Breast epithelium (tissue), 4 donors: ENCODE measurements around the gene RAET1E. TPM values are rescaled to one million over a fixed set of nuclear protein-coding genes. Genes with fewer than 3 reads are reported as not detected.

Experiments used
- DNase-seq, 2 donors: peaks; one replicate each; pipeline ENCODE4 v3.0.0-alpha.2; 2019; ENCODE audit warnings: low spot score in 2 of 2
- H3K27ac ChIP-seq, 2 donors: fragments of 200-600 bp; sonication (generic) in 1 of 2; one replicate each; pipeline ENCODE4 v1.5.1; 2016 to 2019; ENCODE audit warnings: mild to moderate bottlenecking in 1 of 2
- H3K27me3 ChIP-seq, 2 donors: fragments of 200-600 bp; sonication (generic) in 1 of 2; one replicate each; pipeline versions ENCODE4 v1.5.1 to v1.6.0; 2017 to 2019; ENCODE audit warnings: control low read depth in 1 of 2, mild to moderate bottlenecking in 1 of 2
- H3K36me3 ChIP-seq: fragments of 200-600 bp; one replicate; pipeline ENCODE4 v1.5.1; 2019
- H3K4me1 ChIP-seq, 2 donors: fragments of 200-600 bp; sonication (generic); one replicate each; pipeline ENCODE4 v1.5.1; 2016 to 2019; ENCODE audit warnings: control low read depth in 1 of 2
- H3K4me3 ChIP-seq, 3 donors: fragments of 200-600 bp; sonication (generic); 1 replicate in 2 of 3; 2 replicates in 1 of 3; pipeline ENCODE4 v1.5.1; 2016 to 2019; ENCODE audit warnings: mild to moderate bottlenecking in 3 of 3, moderate library complexity in 2 of 3
- H3K9me3 ChIP-seq, 2 donors: fragments of 200-600 bp; sonication (generic) in 1 of 2; one replicate each; pipeline ENCODE4 v1.5.1; 2016 to 2019; ENCODE audit warnings: control low read depth in 1 of 2
- POLR2A ChIP-seq: fragments of 450-650 bp; IDR thresholded peaks from one replicate; pipeline ENCODE4 v1.6.1; 2016; ENCODE audit warnings: antibody characterized with exemption, mild to moderate bottlenecking, moderate library complexity
- POLR2AphosphoS5 ChIP-seq, 3 donors: sonication (generic); formaldehyde crosslinking; IDR thresholded peaks; one replicate each; pipeline ENCODE4 v1.6.1; 2017; ENCODE audit warnings: antibody characterized with exemption in 3 of 3
- intact Hi-C: fragments of 100-400 bp; cut with DNase I; formaldehyde crosslinking; loops from one replicate; pipeline ENCODE4 v1.15.1; 2023; ENCODE audit warnings: low total_unique reads
- total RNA-seq, 3 donors: library from RNA; depleted of rRNA; stranded (reverse); fragments of >200 nt; gene quantifications; one replicate each; pipeline ENCODE4 v1.1.0, GENCODE V29; 2016
- TF ChIP-seq, protein P1 (sequence below), 3 donors: fragments of 450-650 bp; IDR thresholded peaks; one replicate each; pipeline ENCODE4 v1.5.1; 2016 to 2017; ENCODE audit warnings: antibody characterized with exemption in 3 of 3, mild to moderate bottlenecking in 3 of 3, moderate library complexity in 3 of 3

RAET1E gene
- total RNA-seq, 3 donors from 2014 or later: 2.0 TPM; not detected in 2

DNA sequence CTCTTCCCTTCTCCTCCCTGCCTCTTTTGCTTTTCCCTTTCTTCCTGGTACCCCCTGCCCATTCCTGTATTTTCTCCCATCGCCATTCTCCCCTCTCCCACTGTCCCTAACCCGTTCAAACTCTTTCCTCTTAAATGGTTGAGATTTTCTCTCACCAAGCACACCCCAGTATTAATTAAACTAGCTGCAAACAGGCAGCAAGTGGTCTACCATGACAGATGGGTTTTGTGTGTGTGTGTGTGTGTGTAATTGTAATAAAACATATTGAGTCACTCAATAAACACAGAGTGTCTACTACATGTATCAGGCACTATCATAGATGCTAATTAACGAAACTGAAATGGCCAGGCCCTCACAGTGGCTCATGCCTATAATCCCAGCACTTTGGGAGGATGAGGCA is 6.7 kb downstream of the RAET1E start:
- intact Hi-C loops: no loop called here
- TF ChIP-seq POLR2A (no peak), POLR2AphosphoS5 (IDR thresholded peaks at IDR 0.05) (no peak)
- TF ChIP-seq, protein P1, sequence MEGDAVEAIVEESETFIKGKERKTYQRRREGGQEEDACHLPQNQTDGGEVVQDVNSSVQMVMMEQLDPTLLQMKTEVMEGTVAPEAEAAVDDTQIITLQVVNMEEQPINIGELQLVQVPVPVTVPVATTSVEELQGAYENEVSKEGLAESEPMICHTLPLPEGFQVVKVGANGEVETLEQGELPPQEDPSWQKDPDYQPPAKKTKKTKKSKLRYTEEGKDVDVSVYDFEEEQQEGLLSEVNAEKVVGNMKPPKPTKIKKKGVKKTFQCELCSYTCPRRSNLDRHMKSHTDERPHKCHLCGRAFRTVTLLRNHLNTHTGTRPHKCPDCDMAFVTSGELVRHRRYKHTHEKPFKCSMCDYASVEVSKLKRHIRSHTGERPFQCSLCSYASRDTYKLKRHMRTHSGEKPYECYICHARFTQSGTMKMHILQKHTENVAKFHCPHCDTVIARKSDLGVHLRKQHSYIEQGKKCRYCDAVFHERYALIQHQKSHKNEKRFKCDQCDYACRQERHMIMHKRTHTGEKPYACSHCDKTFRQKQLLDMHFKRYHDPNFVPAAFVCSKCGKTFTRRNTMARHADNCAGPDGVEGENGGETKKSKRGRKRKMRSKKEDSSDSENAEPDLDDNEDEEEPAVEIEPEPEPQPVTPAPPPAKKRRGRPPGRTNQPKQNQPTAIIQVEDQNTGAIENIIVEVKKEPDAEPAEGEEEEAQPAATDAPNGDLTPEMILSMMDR (IDR thresholded peaks at IDR 0.05): no peak
- Histone ChIP-seq H3K4me1 (peaks cover 0 to 4% of the 10 kb centered on the region in 2 donors), H3K27me3 (no peaks in the 10 kb centered on the region), H3K36me3 (no peaks in the 10 kb centered on the region), H3K9me3 (no peaks in the 10 kb centered on the region), H3K4me3 (no peak overlapping the region), H3K27ac (no peak overlapping the region)
- no peak for DNase-seq

DNA sequence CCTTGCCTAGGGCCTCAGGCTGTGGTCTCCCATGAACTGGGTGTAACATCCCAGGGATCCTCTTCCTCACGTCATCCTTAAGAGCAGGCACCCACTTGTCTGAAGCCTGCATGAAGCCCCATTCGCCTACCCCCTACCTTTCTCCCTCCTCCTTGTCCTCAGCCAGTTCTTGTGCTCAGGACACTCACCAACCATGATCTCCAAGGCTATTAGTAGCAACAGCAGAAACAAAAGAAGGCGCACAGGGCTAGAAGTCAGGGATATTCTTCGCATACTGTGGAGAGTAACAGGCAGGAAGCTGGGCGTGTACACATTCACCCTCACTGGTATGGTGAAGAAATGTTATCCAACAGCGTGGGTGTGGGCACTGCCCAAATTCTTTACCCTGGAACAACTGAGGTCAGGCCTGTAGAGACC is 7.3 kb downstream of the RAET1E start:
- TF ChIP-seq, protein P1 (IDR thresholded peaks at IDR 0.05): no peak
- no peak for TF ChIP-seq POLR2A
- no peak for TF ChIP-seq POLR2AphosphoS5 (IDR thresholded peaks at IDR 0.05)
- intact Hi-C loops: no loop called here
- Histone ChIP-seq H3K4me3 (no peak overlapping the region), H3K4me1 (peaks cover 0 to 1% of the 10 kb centered on the region in 2 donors), H3K27ac (no peak overlapping the region), H3K27me3 (no peaks in the 10 kb centered on the region), H3K36me3 (no peaks in the 10 kb centered on the region), H3K9me3 (no peaks in the 10 kb centered on the region)
- no peak for DNase-seq

DNA sequence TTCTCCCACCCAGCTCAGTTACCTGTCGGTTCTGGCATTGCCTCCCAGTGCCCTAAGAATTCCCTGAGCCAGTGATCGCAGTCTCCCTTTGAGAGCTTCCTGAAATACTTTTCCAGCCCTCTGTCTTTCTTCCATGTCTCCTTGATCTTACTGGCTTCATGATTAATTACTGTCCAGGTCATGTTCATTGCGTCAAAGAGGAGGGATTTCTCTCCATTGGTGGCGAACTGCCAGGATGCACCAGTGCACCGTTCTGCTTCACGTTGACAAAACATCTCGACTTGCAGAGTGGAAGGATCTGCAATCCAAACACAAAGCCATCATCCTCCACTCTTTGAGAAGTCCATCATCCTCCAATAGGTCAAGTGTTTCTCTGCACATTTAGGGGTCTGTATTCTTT is 8.6 kb downstream of the RAET1E start:
- Histone ChIP-seq H3K27me3 (no peaks in the 10 kb centered on the region), H3K4me3 (no peak overlapping the region), H3K27ac (no peak overlapping the region), H3K9me3 (no peaks in the 10 kb centered on the region), H3K4me1 (no peaks in the 10 kb centered on the region), H3K36me3 (no peaks in the 10 kb centered on the region)
- intact Hi-C loops: no loop called here
- no peak for DNase-seq
- TF ChIP-seq, protein P1 (IDR thresholded peaks at IDR 0.05): no peak
- TF ChIP-seq POLR2AphosphoS5 (IDR thresholded peaks at IDR 0.05) (no peak), POLR2A (no peak)

DNA sequence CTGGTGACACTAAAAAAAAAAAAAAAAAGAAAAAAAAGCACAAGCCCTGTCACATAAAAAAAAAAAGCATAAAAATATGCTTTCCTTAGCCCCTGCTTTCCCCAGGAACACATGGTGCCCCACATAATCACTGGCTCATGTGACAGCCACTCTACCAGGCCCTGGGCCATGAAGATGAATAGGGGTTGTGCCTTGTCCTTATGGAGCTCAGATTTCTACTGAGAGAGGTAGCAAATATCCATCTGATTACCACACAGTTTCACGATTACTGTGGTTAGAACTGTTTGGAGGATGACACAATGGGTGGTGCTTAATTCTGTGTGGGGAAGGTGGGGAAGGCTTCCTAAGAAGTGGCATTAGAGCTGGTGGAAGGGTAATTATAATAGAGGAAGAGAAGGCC is 9.3 kb downstream of the RAET1E start:
- Histone ChIP-seq H3K4me3 (no peak overlapping the region), H3K36me3 (no peaks in the 10 kb centered on the region), H3K27me3 (no peaks in the 10 kb centered on the region), H3K4me1 (no peaks in the 10 kb centered on the region), H3K27ac (no peak overlapping the region), H3K9me3 (no peaks in the 10 kb centered on the region)
- intact Hi-C loops: no loop called here
- no peak for DNase-seq
- TF ChIP-seq, protein P1 (IDR thresholded peaks at IDR 0.05): no peak
- TF ChIP-seq POLR2AphosphoS5 (IDR thresholded peaks at IDR 0.05) (no peak), POLR2A (no peak)

DNA sequence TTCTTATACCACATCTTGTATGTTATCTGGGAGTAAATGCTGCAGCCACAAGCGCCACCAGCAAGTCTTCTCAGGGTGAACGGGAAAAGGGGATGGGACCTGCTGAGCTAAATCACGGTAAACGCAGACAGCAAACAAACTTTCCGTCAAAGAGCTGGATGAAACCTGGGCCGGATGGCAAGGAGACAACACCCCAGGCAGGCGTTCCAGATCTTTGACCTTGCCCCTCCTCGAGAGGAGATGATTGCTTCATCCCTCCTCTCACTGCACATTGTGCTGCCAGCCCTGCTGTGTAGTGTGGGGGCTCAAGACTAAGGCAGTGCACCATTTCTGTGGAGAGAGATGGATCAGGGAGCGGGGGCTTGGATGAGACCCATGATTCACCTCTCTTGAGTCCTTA is 9.8 kb downstream of the RAET1E start:
- no peaks in the 10 kb centered on the region for H3K4me1 ChIP-seq
- no peak overlapping the region for H3K27ac ChIP-seq
- H3K27me3 ChIP-seq: no peaks in the 10 kb centered on the region
- H3K4me3 ChIP-seq: no peak overlapping the region
- no peaks in the 10 kb centered on the region for H3K36me3 ChIP-seq
- TF ChIP-seq POLR2A (no peak), POLR2AphosphoS5 (IDR thresholded peaks at IDR 0.05) (no peak)
- TF ChIP-seq, protein P1 (IDR thresholded peaks at IDR 0.05): no peak
- intact Hi-C loops: no loop called here
- H3K9me3 ChIP-seq: no peaks in the 10 kb centered on the region
- no peak for DNase-seq
